Chondrocyte (in vitro differentiated cells): ENCODE results near the gene NUDC. TPM values are rescaled to one million over a fixed set of nuclear protein-coding genes. Genes with fewer than 3 reads are reported as not detected.

Experiments used
- DNase-seq: peaks from one replicate; pipeline ENCODE4 v3.0.0; 2021; ENCODE audit warnings: mixed read lengths, low spot score
- H3K27ac Mint-ChIP-seq: one replicate; pipeline ENCODE4 v1.8.0; 2021; ENCODE audit warnings: mild to moderate bottlenecking, moderate library complexity, mixed read lengths; ENCODE audit not compliant: unreplicated experiment
- H3K27me3 Mint-ChIP-seq: 2 replicates; pipeline ENCODE4 v1.8.0; 2021; ENCODE audit warnings: low read depth, mixed read lengths
- H3K36me3 Mint-ChIP-seq: 2 replicates; pipeline ENCODE4 v1.8.0; 2021; ENCODE audit warnings: low read depth, mixed read lengths
- H3K4me1 Mint-ChIP-seq: 2 replicates; pipeline ENCODE4 v1.8.0; 2021; ENCODE audit warnings: low read depth, mild to moderate bottlenecking, mixed read lengths
- H3K4me3 Mint-ChIP-seq: one replicate; pipeline ENCODE4 v1.8.0; 2021; ENCODE audit warnings: mild to moderate bottlenecking, moderate library complexity, mixed read lengths; ENCODE audit not compliant: unreplicated experiment
- H3K9me3 Mint-ChIP-seq: 2 replicates; pipeline ENCODE4 v1.8.0; 2021; ENCODE audit warnings: low read depth, mixed read lengths
- CTCF ChIP-seq: fragments of 200-600 bp; sonication (generic); IDR thresholded peaks from 2 replicates; pipeline ENCODE4 v1.5.0; 2021; ENCODE audit warnings: antibody characterized with exemption, mild to moderate bottlenecking, moderate library complexity
- total RNA-seq: library from RNA; stranded (reverse); gene quantifications from 3 replicates; pipeline ENCODE4 v1.2.1, GENCODE V29; 2021

NUDC gene
- total RNA-seq, 1 donor from 2014 or later: 44.4 TPM

GRCh38 chr1:26971590-26971989, 50.0 kb downstream of the NUDC start:
- no peak for TF ChIP-seq CTCF
- H3K36me3 Mint-ChIP-seq: no peaks in the 10 kb centered on the region
- peaks cover 9% of the 10 kb centered on the region for H3K27me3 Mint-ChIP-seq
- H3K4me1 Mint-ChIP-seq: peaks cover 6% of the 10 kb centered on the region
- no peak overlapping the region for H3K27ac Mint-ChIP-seq
- no peak for DNase-seq
- no peak overlapping the region for H3K4me3 Mint-ChIP-seq
- H3K9me3 Mint-ChIP-seq: no peaks in the 10 kb centered on the region

- Mint-ChIP-seq H3K27ac (no peak overlapping the region), H3K4me3 (no peak overlapping the region)
Observed at GRCh38 chr1:26972390-26972789, 50.8 kb downstream of the NUDC start.

GRCh38 chr1:26972821-26973220, 51.3 kb downstream of the NUDC start:
- Mint-ChIP-seq H3K9me3 (no peaks in the 10 kb centered on the region), H3K4me1 (peaks cover 6% of the 10 kb centered on the region), H3K36me3 (no peaks in the 10 kb centered on the region), H3K27ac (no peak overlapping the region), H3K27me3 (peaks cover 7% of the 10 kb centered on the region), H3K4me3 (no peak overlapping the region)
- DNase-seq: no peak
- no peak for TF ChIP-seq CTCF

More at GRCh38 chr1:26972390-26972789, 50.8 kb downstream of the NUDC start:
- Mint-ChIP-seq H3K9me3 (no peaks in the 10 kb centered on the region), H3K36me3 (no peaks in the 10 kb centered on the region), H3K4me1 (peaks cover 6% of the 10 kb centered on the region), H3K27me3 (peaks cover 7% of the 10 kb centered on the region)
- no peak for TF ChIP-seq CTCF
- no peak for DNase-seq

- no peaks in the 10 kb centered on the region for H3K36me3 Mint-ChIP-seq
- no peaks in the 10 kb centered on the region for H3K27me3 Mint-ChIP-seq
- H3K9me3 Mint-ChIP-seq: no peaks in the 10 kb centered on the region
- H3K4me3 Mint-ChIP-seq: no peak overlapping the region
- TF ChIP-seq CTCF: no peak
- peaks cover 6% of the 10 kb centered on the region for H3K4me1 Mint-ChIP-seq
- DNase-seq: no peak
- no peak overlapping the region for H3K27ac Mint-ChIP-seq
Observed at GRCh38 chr1:26976621-26977510, 55.3 kb downstream of the NUDC start.

GRCh38 chr1:26978901-26979300, 57.4 kb downstream of the NUDC start:
- no peak overlapping the region for H3K27ac Mint-ChIP-seq
- no peaks in the 10 kb centered on the region for H3K27me3 Mint-ChIP-seq
- no peak for DNase-seq
- no peaks in the 10 kb centered on the region for H3K9me3 Mint-ChIP-seq
- no peak overlapping the region for H3K4me3 Mint-ChIP-seq
- no peak for TF ChIP-seq CTCF
- H3K4me1 Mint-ChIP-seq: peaks cover 1% of the 10 kb centered on the region
- H3K36me3 Mint-ChIP-seq: no peaks in the 10 kb centered on the region
